IPS-18c (cell line): ENCODE measurements around the gene PLEKHA8.

Experiments used
- H3K4me3 ChIP-seq: 2 replicates; pipeline ENCODE4 v1.7.0; 2013; ENCODE audit warnings: low read depth, mild to moderate bottlenecking, low read length, moderate library complexity; ENCODE audit not compliant: insufficient read depth
- H3K9me3 ChIP-seq: one replicate; pipeline ENCODE4 v1.6.1; 2013; ENCODE audit warnings: mild to moderate bottlenecking, low read length, moderate library complexity; ENCODE audit not compliant: control insufficient read depth, insufficient read depth

Gene PLEKHA8

DNA sequence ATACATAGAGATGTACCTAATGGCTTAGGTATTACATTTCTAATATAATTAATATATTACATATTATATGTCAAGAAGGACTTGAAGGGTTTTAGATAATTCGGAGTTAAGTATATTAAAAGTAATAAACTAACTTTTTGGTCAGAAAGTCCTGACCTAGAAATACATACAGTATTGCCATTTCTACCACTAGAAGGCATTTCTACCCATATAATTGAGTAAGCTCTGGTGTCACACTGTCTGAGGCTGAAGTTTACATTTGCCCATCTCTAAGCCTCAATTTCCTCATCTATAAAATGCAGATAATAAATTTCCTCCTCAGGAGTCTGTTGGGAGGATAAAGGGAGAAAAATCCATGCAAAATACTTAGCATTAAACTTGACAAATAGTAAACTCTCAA, 8.8 kb upstream of the PLEKHA8 start:
- H3K9me3 ChIP-seq, result no peaks in the 10 kb centered on the region
- no peak overlapping the region for H3K4me3 ChIP-seq

DNA sequence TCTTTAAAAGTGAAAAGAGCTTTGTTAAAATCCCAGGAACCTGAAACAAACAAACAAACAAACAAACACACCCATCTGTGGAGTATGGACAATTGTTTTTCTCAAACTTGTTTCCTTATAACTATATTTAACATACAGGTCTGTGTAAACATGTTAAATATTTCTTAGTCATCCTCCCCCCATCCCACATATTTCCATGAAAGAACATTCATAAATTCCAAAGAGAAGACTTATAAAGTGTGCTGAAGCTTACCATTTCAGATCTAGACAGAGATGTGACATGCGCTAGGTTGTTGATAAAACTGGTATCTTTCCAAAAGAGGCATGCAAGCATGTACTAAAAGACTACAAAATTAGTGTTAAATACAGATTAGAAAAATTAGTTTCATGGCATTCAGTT, 8.3 kb upstream of the PLEKHA8 start:
- Histone ChIP-seq H3K9me3 (no peaks in the 10 kb centered on the region), H3K4me3 (no peak overlapping the region)

DNA sequence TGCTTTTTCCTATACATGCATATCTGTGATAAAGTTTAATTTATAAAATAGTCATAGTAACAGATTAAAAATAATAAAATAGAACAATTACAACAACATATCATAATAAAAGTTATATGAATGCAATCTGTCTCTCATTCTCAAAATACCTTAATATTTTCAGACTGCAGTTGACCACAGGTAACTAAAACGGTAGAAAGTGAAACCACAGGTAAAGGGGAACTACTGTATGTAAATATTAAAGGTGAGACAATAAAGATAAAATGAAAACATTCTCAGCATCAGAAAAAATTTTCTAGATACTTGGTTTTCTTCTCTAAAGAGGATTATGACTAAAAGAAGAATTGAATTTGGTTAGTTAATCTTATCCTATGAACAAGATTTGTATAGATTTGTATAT, 7.7 kb upstream of the PLEKHA8 start:
- Histone ChIP-seq H3K9me3 (no peaks in the 10 kb centered on the region), H3K4me3 (no peak overlapping the region)

DNA sequence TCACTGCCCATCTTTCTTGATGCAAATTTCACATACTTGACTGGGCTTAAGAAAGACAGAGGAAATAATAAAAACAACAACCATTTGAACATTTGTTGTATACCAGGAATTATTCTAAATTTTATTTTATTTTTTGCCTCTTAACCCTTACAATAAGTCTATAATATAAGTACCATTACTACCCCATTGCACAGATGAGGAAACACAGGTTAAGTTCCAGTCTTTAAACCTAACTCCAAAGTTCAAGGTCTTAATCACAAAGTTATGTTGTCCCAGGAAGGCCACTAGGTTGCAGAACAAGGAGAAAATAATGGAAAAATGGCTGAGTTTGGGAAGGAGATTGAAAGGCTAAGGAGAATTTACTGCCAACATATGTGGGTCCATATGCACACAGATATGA, 5.2 kb upstream of the PLEKHA8 start:
- H3K9me3 ChIP-seq, result no peaks in the 10 kb centered on the region

DNA sequence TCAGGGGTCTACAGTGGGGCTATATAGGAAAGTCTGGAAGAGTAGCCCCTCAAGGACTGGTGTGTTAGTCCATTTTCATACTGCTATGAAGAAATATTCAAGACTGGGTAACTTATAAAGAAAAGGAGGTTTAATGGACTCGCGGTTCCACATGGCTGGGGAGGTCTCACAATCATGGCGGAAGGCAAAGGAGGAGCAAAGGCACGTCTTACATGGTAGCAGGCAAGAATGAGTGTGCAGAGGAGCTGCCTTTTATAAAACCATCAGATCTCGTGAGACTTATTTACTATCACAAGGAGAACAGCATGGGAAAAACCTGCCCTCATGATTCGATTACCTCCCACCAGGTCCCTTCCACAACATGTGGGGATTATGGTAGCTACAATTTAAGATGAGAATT, 4.7 kb upstream of the PLEKHA8 start:
- Histone ChIP-seq H3K9me3 (no peaks in the 10 kb centered on the region), H3K4me3 (no peak overlapping the region; the same call in 1 of the 2 replicates)

More for the DNA sequence above, 5.2 kb upstream of the PLEKHA8 start:
- H3K4me3 ChIP-seq, result no peak overlapping the region

DNA sequence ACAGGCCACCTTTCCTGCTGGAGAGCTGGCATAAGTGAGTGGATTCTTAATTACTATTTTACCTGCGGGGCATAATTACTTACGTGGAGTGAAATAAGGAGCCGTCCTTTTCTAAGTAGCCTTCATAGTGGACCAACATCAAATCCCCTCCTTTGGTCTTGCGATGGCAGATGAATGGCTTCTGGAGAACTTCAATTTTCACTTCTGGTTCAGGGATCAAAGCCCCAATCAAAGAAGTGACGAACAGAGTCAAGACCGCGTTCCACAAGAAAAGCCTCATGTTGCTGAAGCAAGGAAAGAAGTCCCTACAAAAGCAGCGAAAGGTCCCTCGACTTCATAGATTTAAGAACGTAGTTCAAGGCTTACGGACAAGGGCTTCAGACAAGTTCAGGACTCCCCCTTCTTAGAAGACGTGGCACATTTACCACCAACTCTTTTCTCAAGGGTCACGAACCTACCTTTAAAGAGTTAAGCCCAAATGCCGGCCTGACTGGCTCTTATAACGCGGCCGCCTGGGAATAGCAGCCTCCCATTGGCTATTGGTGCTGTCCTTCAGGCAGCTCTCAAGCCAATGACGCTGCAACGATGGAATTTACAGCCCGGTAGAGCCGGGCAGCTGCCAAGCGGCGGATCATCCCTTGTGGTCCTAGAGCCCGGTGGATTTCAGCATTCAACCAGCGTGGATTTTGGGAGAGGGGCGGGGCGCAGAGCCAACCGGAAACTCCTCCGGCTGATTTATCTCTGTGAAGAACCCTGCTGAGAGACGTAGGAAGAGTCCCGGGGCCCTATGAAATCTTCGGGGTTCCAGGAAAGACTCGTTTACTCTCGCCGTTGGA, 1.8 kb upstream of the PLEKHA8 start, which contains the start of gene FKBP14:
Gene FKBP14, minus strand, starts transcription at position 474 of the 836 bp plus-strand sequence. Its CDS starts 194 bp downstream, at position 280.
- H3K4me3 ChIP-seq, result peak within 1 kb of the TSS; percentile 90
- no peaks in the 10 kb centered on the region for H3K9me3 ChIP-seq

DNA sequence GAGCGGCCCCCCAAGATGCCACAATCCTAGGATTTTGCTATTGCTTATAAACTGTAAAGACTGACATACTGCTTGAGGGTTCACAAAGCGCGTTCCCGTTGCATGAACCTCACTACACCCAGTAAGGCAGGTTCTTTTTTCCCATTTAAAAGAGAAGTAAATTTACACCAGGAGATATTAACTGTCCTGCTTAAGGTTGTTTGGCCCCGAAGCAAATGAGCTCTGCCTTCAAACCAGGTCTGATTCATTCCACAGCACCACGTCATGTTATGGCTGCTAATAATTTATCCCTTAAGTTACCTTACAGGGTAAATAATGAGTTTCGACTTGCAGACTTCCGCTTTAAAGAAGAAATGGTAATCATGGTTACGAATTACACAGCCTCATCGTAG, 1.2 kb upstream of the PLEKHA8 start:
- Histone ChIP-seq H3K9me3 (no peaks in the 10 kb centered on the region), H3K4me3 (peak overlapping the region; percentile 90)

DNA sequence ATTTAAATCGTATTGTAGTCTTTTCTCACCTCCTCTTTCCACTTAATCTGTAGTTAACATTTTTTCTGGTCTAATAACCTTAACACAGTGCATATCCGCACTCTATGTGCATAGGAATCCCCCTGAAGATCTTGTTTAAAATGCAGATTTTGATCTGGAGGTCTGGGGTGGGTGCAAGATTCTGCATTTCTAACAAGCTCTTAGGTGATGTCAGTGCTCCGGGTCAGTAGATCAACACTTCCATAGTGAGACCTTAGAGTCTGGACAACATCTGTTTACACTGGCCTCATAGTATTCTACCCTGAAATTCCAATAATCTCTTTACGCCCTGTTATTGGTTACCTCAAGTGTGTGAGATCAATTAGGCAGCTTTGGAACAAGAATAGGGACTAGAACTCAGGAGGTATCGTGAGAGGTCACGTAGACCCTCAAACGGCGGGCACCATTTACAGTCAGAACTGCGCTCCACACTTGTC, 434 bp upstream of the PLEKHA8 start:
- Histone ChIP-seq H3K9me3 (no peaks in the 10 kb centered on the region), H3K4me3 (peak overlapping the region; percentile 90)

DNA sequence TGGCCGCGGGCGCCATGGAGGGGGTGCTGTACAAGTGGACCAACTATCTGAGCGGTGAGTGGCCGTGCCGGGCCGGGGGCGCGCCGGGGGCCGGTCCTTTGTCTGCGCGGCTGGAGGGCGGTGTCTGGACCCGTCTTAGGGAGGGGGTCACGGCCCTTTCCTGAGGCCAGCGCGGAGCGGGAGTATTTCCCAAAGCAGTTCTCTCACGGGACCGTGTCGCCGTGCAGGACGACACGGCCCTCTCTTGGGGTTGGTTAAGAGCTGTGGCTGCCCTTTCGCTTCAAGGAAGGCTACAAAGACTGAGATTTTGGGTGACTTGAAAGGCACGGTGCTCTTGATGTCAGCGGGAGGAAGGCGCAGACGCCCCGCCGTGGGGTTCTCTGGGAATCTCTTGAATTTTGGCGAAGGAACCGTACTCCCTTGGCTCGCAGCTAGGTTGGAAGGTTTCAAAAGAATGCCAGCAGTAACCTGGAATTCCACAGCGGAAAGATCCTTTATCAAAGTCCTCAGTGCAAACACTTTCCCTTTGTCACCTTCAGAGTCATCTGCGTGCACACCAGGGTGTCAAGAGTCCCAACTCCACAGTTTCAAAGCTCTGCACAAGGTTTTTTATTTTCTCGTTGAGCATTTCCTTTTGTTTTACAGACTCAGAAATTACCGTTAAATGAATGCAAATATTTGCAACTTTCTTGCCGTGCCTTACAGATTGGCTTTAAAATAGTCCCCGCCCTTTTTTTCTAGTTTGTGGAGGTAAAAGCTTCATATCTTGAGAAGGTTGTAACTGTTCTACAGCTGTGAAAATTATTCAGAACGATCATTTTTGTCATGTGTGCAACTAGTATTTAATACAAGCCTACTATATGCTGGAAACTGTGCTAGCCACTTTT, 780 bp downstream of the PLEKHA8 start:
- Histone ChIP-seq H3K9me3 (no peaks in the 10 kb centered on the region), H3K4me3 (peak overlapping the region; percentile 90)

DNA sequence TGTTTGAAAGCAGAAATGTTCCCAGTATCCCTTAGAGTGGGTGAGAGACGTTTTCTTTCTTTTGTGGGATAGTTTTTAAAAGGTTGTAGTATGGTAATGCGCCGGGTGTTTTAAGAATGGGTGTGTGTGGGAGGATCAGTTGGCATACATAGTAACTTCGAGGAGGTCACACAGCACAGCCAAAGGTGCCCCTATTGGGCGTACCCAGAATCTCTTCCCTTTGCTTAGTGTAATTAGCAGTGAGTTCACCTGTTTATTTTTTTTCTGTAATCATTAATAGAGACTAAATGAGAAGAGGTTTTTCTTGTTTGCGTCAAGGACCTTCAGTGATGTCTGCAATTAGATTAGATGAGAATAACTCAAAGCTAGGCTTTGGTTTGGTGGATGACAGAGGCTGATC, 1.5 kb downstream of the PLEKHA8 start:
- Histone ChIP-seq H3K4me3 (peak overlapping the region; percentile 90; the same call in 1 of the 2 replicates), H3K9me3 (no peaks in the 10 kb centered on the region)

DNA sequence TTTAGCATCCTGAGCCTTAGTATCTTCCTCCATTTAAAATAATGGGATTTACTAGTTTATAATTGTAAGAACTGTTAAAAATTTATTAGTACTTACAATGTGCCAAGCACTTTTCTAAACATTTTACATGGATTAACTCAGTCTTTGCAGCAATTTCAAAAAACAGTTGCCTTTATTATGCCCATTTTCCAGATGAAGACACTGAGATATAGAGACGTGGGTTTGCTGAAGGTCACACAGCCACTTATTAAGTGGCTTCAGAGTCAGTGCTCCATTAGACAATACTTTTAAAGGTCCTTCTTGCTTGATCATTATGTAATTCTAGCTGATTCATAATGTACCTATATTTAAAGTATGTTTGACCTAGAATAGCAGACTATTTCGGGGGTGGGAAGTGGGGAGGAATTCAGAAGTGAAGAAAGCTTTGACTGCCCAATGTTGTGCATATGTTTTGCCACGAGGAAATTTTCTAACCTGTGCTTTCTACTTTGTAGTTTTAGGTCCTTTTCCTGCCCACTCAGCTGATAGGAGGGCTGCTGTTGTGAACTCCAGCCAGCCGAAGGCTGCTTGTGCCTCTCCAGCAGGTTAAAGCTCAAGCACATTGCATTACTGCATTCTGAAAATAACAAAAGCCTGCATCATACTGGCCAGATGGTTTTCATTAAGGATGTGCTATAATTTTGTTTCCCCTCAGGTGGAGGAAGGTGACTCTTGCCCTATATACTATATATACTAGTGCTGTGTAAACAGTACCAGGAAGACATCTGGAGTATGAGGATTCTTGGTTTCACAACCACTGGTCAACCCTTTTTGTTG, 4.3 kb downstream of the PLEKHA8 start:
- Histone ChIP-seq H3K4me3 (no peak overlapping the region), H3K9me3 (no peaks in the 10 kb centered on the region)

DNA sequence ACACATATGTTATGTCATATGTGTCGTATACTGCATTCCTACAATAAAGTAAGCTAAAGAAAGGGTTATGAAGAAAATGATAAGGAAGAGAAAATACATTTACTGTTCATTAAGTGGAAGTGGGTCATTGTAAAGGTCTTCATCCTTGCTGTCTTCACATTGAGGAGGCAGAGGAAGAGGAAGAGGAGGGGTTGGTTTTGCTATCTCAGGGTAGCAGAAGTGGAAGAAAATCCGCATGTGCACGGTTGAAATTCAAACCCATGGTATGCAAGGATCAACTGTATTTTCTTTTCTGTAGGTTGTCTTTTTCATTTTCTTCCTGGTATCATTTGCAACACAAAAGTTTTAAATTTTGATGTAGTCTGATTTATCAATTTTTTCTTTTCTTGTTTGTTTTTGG, 6.3 kb downstream of the PLEKHA8 start:
- H3K4me3 ChIP-seq, result no peak overlapping the region
- H3K9me3 ChIP-seq, result no peaks in the 10 kb centered on the region

DNA sequence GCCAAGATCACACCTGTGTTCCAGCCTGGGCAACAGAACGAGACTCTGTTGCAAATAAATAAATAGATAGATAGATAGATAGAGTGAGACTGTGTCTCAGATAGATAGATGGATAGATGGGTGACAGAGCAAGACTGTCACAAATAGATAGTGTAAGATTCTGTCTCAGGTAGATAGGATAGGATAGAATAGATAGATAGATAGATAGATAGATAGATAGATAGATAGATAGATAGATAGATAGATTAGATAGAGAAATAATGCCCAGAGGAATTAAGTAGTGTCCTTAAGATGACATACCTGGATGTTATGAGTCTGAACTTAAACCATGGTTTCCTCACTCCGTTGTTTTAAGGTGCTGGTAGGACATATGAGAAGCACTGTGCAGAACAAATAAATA, 8.0 kb downstream of the PLEKHA8 start:
- H3K9me3 ChIP-seq, result no peaks in the 10 kb centered on the region
- no peak overlapping the region for H3K4me3 ChIP-seq

DNA sequence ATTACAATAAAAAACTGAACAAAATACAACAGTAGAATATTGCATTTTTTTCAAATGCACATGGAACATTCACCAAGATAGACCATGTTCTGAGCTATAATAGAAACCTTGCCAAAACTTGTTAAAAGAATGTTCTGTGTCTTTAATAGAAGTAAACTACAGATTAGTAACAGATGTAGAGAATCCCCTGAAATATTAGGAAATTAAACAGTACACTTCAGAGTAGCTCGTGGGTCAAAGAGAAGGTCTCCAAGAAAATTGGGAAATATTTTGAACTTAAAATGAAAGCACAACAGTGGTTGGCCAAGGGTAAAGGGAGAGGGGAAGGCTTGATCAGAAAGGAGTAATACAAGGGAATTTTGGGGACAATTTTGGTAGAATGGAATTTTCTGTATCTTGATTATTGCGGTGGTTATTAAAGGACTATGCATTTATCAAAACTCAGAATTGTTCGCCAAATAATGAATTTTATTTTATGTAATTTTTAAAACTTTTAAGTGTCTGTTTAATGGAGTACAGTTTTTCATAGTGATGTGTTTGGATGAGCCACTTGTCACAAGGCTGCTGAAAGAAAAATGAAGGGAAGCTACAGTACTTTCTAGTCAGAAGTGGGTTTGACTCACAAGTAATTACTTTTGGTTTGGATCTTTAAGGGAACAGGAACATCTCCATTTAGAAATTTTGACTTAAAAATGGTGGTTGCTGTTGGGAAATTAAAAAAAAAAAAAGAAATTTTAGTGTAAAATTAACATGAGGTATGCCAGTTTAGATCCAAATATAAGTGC, 10.2 kb downstream of the PLEKHA8 start:
- Histone ChIP-seq H3K4me3 (no peak overlapping the region), H3K9me3 (no peaks in the 10 kb centered on the region)

DNA sequence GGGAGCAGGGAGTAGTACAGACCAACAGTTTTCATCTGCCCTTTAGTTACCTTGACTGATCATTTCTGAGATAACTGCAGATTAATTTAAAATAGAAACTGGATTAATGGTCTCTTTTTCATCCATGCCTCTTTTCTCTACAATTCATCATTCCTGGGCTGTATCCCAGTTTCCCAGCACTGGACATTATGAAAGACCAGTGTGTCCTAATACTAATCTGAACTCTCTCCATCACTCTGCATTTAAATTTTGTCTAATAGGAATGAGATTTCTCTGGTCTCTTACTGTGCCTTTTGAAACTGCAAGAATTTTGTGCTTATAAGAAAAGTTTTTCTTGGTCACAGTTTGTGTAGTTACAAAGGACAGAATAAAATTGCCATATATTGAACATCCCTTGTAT, 12.7 kb downstream of the PLEKHA8 start:
- H3K4me3 ChIP-seq, result no peak overlapping the region
- no peaks in the 10 kb centered on the region for H3K9me3 ChIP-seq

DNA sequence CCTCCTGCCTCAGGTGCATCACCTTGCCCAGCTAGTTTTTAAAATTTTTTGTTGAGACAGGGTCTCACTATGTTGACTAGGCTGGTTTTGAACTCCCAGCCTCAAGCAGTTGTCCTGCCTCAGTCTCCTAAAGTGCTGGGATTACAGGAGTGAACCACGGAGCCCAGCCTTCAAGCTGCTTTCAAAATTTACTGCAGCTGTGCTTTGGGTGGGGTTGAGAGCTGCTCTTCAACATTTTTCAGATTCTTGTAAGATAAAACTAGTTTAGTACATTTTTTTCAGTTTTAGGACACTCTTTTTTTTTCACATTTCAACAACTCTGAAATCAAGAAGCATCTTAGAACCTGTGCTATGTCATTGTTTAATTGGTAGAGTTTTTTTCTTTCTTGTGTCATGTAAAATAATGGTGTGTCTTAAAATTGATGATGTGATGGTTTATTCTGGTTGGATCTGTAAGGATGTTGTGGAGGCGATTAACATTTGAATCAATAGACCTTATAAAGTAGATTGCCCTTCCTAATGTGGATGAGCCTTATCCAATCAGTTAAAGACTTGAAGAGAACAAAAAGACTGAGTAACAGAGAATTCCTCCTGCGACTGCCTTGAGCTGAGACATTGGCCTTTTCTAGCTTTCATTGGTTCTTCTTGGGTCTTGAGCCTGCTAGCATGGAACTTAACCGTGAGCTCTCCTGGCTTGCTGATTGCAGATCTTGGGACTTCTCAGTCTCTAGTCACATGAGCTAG, 13.5 kb downstream of the PLEKHA8 start:
- H3K4me3 ChIP-seq, result no peak overlapping the region
- no peaks in the 10 kb centered on the region for H3K9me3 ChIP-seq
